ENCODE measurements around the gene C1S.
A peak's percentile ranks its signal among the peaks of the same experiment; 100 is the strongest.

The C1S gene

DNA sequence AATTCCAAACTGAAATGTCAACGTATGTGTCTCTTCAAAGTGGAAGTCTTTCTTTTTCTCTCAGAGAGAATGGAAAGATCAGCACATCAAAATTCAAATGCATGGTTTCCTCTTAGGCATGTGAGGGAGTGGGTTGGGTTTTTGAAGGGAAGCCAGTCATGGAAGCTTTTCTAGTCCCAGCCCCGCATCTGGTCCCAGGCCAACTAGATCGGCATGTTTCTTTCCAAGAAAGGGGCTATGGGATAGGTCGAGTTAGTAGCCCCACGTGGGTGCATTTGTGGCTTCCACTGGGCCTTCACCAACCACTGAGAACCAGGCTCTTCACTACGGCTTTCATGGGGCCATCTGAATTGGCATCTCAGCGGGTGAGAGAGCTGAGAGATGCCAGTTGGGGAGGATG, 6.6 kb downstream of the C1S start:
- no peak overlapping the region for H2AK5ac ChIP-seq (ENCODE audit: low read length, severe bottlenecking)
- no peak overlapping the region for H3K18ac ChIP-seq (ENCODE audit: low read depth in 1 of 2, low read length in 2 of 2)
- peaks cover 0 to 9% of the 10 kb centered on the region in 2 experiments for H3K27me3 ChIP-seq (ENCODE audit: control insufficient read depth in 1 of 2, insufficient read depth in 1 of 2, low read length in 2 of 2)
- no peak overlapping the region for H2AFZ ChIP-seq (ENCODE audit: low read depth, low read length)
- H2BK15ac ChIP-seq (ENCODE audit: low read depth, poor library complexity, severe bottlenecking) = no peak overlapping the region
- no peak for DNase-seq
- no peak overlapping the region for H3K27ac ChIP-seq (ENCODE audit: low read length, poor library complexity, severe bottlenecking)
- no peak overlapping the region for H2BK12ac ChIP-seq (ENCODE audit: low read length in 2 of 2)
- no peak overlapping the region for H3K4me2 ChIP-seq (ENCODE audit: low read length, poor library complexity, severe bottlenecking)
- no peak overlapping the region for H4K8ac ChIP-seq (ENCODE audit: low read length)
- no peak overlapping the region for H2BK120ac ChIP-seq (ENCODE audit: low read depth, low read length)
- no peak overlapping the region for H4K91ac ChIP-seq (ENCODE audit: low read length)
- H3K36me3 ChIP-seq (ENCODE audit: control insufficient read depth in 1 of 2, insufficient read depth in 2 of 2, low read depth in 1 of 2, low read length in 2 of 2) = peaks cover 0 to 89% of the 10 kb centered on the region in 2 experiments
- no peaks in the 10 kb centered on the region for H3K79me1 ChIP-seq (replicated peaks; ENCODE audit: low read length, poor library complexity, severe bottlenecking)
- no peaks in the 10 kb centered on the region for H3K9me3 ChIP-seq (ENCODE audit: control insufficient read depth, low read length)
- H3K23ac ChIP-seq (ENCODE audit: low read length in 2 of 2) = no peak overlapping the region
- H3K4ac ChIP-seq (ENCODE audit: low read depth in 1 of 2, low read length in 2 of 2) = no peak overlapping the region
- H3K4me1 ChIP-seq (ENCODE audit: control insufficient read depth, insufficient read depth, low read depth, low read length) = peaks cover 6% of the 10 kb centered on the region
- H2BK5ac ChIP-seq (ENCODE audit: low read depth, low read length, poor library complexity, severe bottlenecking) = no peak overlapping the region
- H3K14ac ChIP-seq (ENCODE audit: low read length in 2 of 2) = no peak overlapping the region
- H3K9ac ChIP-seq (ENCODE audit: low read length) = no peak overlapping the region
- no peak overlapping the region for H3K4me3 ChIP-seq (ENCODE audit: insufficient read depth in 1 of 2, low read depth in 1 of 2, low read length in 2 of 2)
- 88% methylated on average over 7 of the region's 7 CpGs for WGBS

DNA sequence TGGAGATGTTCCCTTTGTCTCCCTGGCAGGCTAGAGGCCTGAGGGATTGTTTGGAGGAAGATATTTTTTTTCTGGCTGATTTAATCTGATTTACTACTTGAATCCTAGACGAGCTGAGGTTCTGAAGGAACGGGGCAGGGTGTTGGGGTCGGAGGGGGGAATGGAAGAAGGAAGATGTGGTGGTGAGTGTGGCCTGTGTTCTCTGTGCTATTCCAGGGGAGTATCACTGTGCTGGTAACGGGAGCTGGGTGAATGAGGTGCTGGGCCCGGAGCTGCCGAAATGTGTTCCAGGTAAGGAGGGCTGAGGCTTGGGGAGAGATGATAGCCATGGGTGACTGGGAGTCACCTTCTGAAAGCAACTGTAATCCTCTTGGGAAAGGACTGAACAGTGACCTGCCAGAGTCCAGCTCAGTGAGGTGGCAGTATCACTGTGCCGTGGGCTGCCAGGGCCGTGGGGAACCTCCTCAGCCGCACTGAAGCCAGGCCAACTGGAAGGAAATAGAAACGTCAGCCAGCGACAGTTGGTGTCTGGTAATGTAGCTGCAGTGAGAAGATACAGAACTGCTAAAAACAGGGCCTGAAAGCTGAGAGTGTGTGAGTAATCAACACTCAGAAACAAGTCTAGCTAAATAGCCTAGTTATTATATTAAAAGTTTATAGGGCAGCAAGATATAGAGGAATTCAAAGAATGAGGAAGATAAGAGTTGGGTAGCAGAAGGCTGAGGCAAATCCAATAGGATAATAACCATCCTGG, 7.9 kb downstream of the C1S start:
- no peaks in the 10 kb centered on the region for H3K9me3 ChIP-seq (ENCODE audit: control insufficient read depth, low read length)
- peak overlapping the region in 1 of 2 experiments; percentile 42 for H3K4ac ChIP-seq (ENCODE audit: low read depth in 1 of 2, low read length in 2 of 2)
- peak; percentile 50 for DNase-seq

DNA sequence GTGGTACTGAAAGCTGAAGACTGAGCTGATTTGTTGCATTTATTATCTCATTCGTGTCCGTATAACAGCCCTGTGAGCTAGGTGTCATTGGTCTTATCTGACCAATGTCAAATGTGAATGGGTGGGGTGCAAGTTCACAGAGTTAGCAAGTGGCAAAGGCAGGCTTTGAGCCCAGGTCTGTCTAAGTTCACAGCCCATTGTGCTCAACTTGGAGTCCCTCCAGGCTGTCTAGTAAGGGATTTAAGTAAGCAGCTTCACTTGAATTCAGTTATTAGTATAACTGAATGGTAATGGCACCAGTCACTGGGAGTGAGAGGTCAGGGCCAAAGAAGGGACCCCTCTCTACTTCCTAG, 8.5 kb downstream of the C1S start:
- H3K23ac ChIP-seq (ENCODE audit: low read length in 2 of 2) = no peak overlapping the region
- H3K4me2 ChIP-seq (ENCODE audit: low read length, poor library complexity, severe bottlenecking) = no peak overlapping the region
- H2AK5ac ChIP-seq (ENCODE audit: low read length, severe bottlenecking) = no peak overlapping the region
- no peak overlapping the region for H3K4ac ChIP-seq (ENCODE audit: low read depth in 1 of 2, low read length in 2 of 2)
- H2BK12ac ChIP-seq (ENCODE audit: low read length in 2 of 2) = no peak overlapping the region
- no peak overlapping the region for H4K91ac ChIP-seq (ENCODE audit: low read length)
- H3K79me1 ChIP-seq (replicated peaks; ENCODE audit: low read length, poor library complexity, severe bottlenecking) = no peaks in the 10 kb centered on the region
- no peaks in the 10 kb centered on the region for H3K9me3 ChIP-seq (ENCODE audit: control insufficient read depth, low read length)
- H2BK5ac ChIP-seq (ENCODE audit: low read depth, low read length, poor library complexity, severe bottlenecking) = no peak overlapping the region
- no peak overlapping the region for H3K9ac ChIP-seq (ENCODE audit: low read length)
- 80% methylated on average over 2 of the region's 2 CpGs for WGBS
- no peak overlapping the region for H2BK120ac ChIP-seq (ENCODE audit: low read depth, low read length)
- no peak overlapping the region for H2AFZ ChIP-seq (ENCODE audit: low read depth, low read length)
- H2BK15ac ChIP-seq (ENCODE audit: low read depth, poor library complexity, severe bottlenecking) = no peak overlapping the region
- no peak overlapping the region for H3K14ac ChIP-seq (ENCODE audit: low read length in 2 of 2)
- peaks cover 0 to 5% of the 10 kb centered on the region in 2 experiments for H3K27me3 ChIP-seq (ENCODE audit: control insufficient read depth in 1 of 2, insufficient read depth in 1 of 2, low read length in 2 of 2)
- peaks cover 6% of the 10 kb centered on the region for H3K4me1 ChIP-seq (ENCODE audit: control insufficient read depth, insufficient read depth, low read depth, low read length)
- peak overlapping the region; percentile 15 for H3K27ac ChIP-seq (ENCODE audit: low read length, poor library complexity, severe bottlenecking)
- no peak overlapping the region for H3K18ac ChIP-seq (ENCODE audit: low read depth in 1 of 2, low read length in 2 of 2)
- DNase-seq = no peak
- H3K36me3 ChIP-seq (ENCODE audit: control insufficient read depth in 1 of 2, insufficient read depth in 2 of 2, low read depth in 1 of 2, low read length in 2 of 2) = peaks cover 0 to 70% of the 10 kb centered on the region in 2 experiments
- H3K4me3 ChIP-seq (ENCODE audit: insufficient read depth in 1 of 2, low read depth in 1 of 2, low read length in 2 of 2) = no peak overlapping the region
- no peak overlapping the region for H4K8ac ChIP-seq (ENCODE audit: low read length)

More for the DNA sequence above, 7.9 kb downstream of the C1S start:
- no peak overlapping the region for H3K23ac ChIP-seq (ENCODE audit: low read length in 2 of 2)
- H4K8ac ChIP-seq (ENCODE audit: low read length) = peak overlapping the region; percentile 85
- H3K18ac ChIP-seq (ENCODE audit: low read depth in 1 of 2, low read length in 2 of 2) = peak overlapping the region in 1 of 2 experiments; percentile 6
- peaks cover 6% of the 10 kb centered on the region for H3K4me1 ChIP-seq (ENCODE audit: control insufficient read depth, insufficient read depth, low read depth, low read length)
- peaks cover 0 to 76% of the 10 kb centered on the region in 2 experiments for H3K36me3 ChIP-seq (ENCODE audit: control insufficient read depth in 1 of 2, insufficient read depth in 2 of 2, low read depth in 1 of 2, low read length in 2 of 2)
- peaks cover 0 to 5% of the 10 kb centered on the region in 2 experiments for H3K27me3 ChIP-seq (ENCODE audit: control insufficient read depth in 1 of 2, insufficient read depth in 1 of 2, low read length in 2 of 2)
- no peak overlapping the region for H3K9ac ChIP-seq (ENCODE audit: low read length)
- peak overlapping the region; percentile 80 for H3K27ac ChIP-seq (ENCODE audit: low read length, poor library complexity, severe bottlenecking)
- H2AK5ac ChIP-seq (ENCODE audit: low read length, severe bottlenecking) = peak overlapping the region; percentile 57
- peak overlapping the region; percentile 1 for H4K91ac ChIP-seq (ENCODE audit: low read length)
- H3K14ac ChIP-seq (ENCODE audit: low read length in 2 of 2) = peak overlapping the region in 1 of 2 experiments; percentile 44
- no peak overlapping the region for H2BK15ac ChIP-seq (ENCODE audit: low read depth, poor library complexity, severe bottlenecking)
- no peaks in the 10 kb centered on the region for H3K79me1 ChIP-seq (replicated peaks; ENCODE audit: low read length, poor library complexity, severe bottlenecking)
- no peak overlapping the region for H2BK120ac ChIP-seq (ENCODE audit: low read depth, low read length)
- H2BK5ac ChIP-seq (ENCODE audit: low read depth, low read length, poor library complexity, severe bottlenecking) = no peak overlapping the region
- no peak overlapping the region for H3K4me3 ChIP-seq (ENCODE audit: insufficient read depth in 1 of 2, low read depth in 1 of 2, low read length in 2 of 2)
- WGBS = 76% methylated on average over 11 of the region's 11 CpGs
- H2AFZ ChIP-seq (ENCODE audit: low read depth, low read length) = no peak overlapping the region
- peak overlapping the region in 1 of 2 experiments; percentile 15 for H2BK12ac ChIP-seq (ENCODE audit: low read length in 2 of 2)
- H3K4me2 ChIP-seq (ENCODE audit: low read length, poor library complexity, severe bottlenecking) = no peak overlapping the region

DNA sequence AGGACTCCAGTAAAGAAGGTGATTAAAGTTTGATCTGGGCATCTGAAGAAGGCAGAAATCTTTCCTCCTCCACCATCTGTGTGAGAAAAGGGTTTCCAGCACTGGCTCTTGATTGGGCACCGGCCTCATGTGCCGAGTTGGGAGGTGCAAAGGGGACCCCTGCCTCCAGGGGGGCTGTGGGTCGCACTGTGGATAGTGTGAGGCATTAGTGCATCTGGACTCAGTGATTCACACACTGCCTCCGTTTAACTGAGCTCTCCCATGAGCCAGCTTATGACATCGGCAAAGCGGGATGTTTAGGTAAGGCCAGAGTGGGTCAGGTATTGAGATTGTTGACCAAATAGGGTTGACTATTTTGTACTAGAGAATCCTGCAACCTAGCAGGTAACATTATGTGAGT, 8.9 kb downstream of the C1S start:
- no peak overlapping the region for H2BK120ac ChIP-seq (ENCODE audit: low read depth, low read length)
- peaks cover 0 to 67% of the 10 kb centered on the region in 2 experiments for H3K36me3 ChIP-seq (ENCODE audit: control insufficient read depth in 1 of 2, insufficient read depth in 2 of 2, low read depth in 1 of 2, low read length in 2 of 2)
- H3K27me3 ChIP-seq (ENCODE audit: control insufficient read depth in 1 of 2, insufficient read depth in 1 of 2, low read length in 2 of 2) = peaks cover 0 to 5% of the 10 kb centered on the region in 2 experiments
- peak overlapping the region; percentile 31 for H4K91ac ChIP-seq (ENCODE audit: low read length)
- no peak overlapping the region for H3K27ac ChIP-seq (ENCODE audit: low read length, poor library complexity, severe bottlenecking)
- no peak overlapping the region for H3K9ac ChIP-seq (ENCODE audit: low read length)
- no peak overlapping the region for H3K4me2 ChIP-seq (ENCODE audit: low read length, poor library complexity, severe bottlenecking)
- no peak overlapping the region for H3K23ac ChIP-seq (ENCODE audit: low read length in 2 of 2)
- H3K79me1 ChIP-seq (replicated peaks; ENCODE audit: low read length, poor library complexity, severe bottlenecking) = no peaks in the 10 kb centered on the region
- no peak for DNase-seq
- H3K9me3 ChIP-seq (ENCODE audit: control insufficient read depth, low read length) = no peaks in the 10 kb centered on the region
- H3K18ac ChIP-seq (ENCODE audit: low read depth in 1 of 2, low read length in 2 of 2) = no peak overlapping the region
- no peak overlapping the region for H2AK5ac ChIP-seq (ENCODE audit: low read length, severe bottlenecking)
- H3K4me1 ChIP-seq (ENCODE audit: control insufficient read depth, insufficient read depth, low read depth, low read length) = peaks cover 6% of the 10 kb centered on the region
- H2AFZ ChIP-seq (ENCODE audit: low read depth, low read length) = no peak overlapping the region
- H3K4me3 ChIP-seq (ENCODE audit: insufficient read depth in 1 of 2, low read depth in 1 of 2, low read length in 2 of 2) = no peak overlapping the region
- H2BK5ac ChIP-seq (ENCODE audit: low read depth, low read length, poor library complexity, severe bottlenecking) = no peak overlapping the region
- no peak overlapping the region for H3K4ac ChIP-seq (ENCODE audit: low read depth in 1 of 2, low read length in 2 of 2)
- H2BK15ac ChIP-seq (ENCODE audit: low read depth, poor library complexity, severe bottlenecking) = no peak overlapping the region
- 86% methylated on average over 6 of the region's 6 CpGs for WGBS
- no peak overlapping the region for H4K8ac ChIP-seq (ENCODE audit: low read length)
- no peak overlapping the region for H3K14ac ChIP-seq (ENCODE audit: low read length in 2 of 2)
- no peak overlapping the region for H2BK12ac ChIP-seq (ENCODE audit: low read length in 2 of 2)
